ENCODE data around the gene OXSR1.

Gene OXSR1

GRCh38 chr3:38154625-38155255, 10.6 kb upstream of the OXSR1 start:
- no peaks in the 10 kb centered on the region for H3K4me1 ChIP-seq (ENCODE audit: control insufficient read depth in 2 of 2, insufficient read depth in 1 of 2, low read depth in 1 of 2, low read length in 2 of 2)
- no peak overlapping the region for H2BK120ac ChIP-seq (ENCODE audit: low read depth, low read length)
- H3K18ac ChIP-seq (ENCODE audit: low read length): no peak overlapping the region
- H3K9ac ChIP-seq (ENCODE audit: low read depth, low read length, poor library complexity): no peak overlapping the region
- H4K91ac ChIP-seq (ENCODE audit: low read depth, low read length, poor library complexity): no peak overlapping the region
- H3K9me3 ChIP-seq (replicated peaks in 1 of 2; ENCODE audit: control insufficient read depth in 2 of 2, insufficient read depth in 1 of 2, low read depth in 1 of 2, low read length in 2 of 2): no peaks in the 10 kb centered on the region
- H2BK15ac ChIP-seq (ENCODE audit: low read length): no peak overlapping the region
- H3K23ac ChIP-seq (ENCODE audit: low read depth, low read length, poor library complexity): no peak overlapping the region
- H2BK5ac ChIP-seq (ENCODE audit: low read length): no peak overlapping the region
- no peak overlapping the region for H4K8ac ChIP-seq (ENCODE audit: low read depth, low read length)
- H3K79me1 ChIP-seq (ENCODE audit: low read depth, low read length): no peaks in the 10 kb centered on the region
- H3K4me2 ChIP-seq (ENCODE audit: insufficient read depth, low read length, poor library complexity, severe bottlenecking): no peak overlapping the region
- H3K36me3 ChIP-seq (replicated peaks in 1 of 2; ENCODE audit: control insufficient read depth in 2 of 2, insufficient read depth in 2 of 2, low read length in 2 of 2): no peaks in the 10 kb centered on the region
- no peak overlapping the region for H3K14ac ChIP-seq (ENCODE audit: low read length)
- H3K27ac ChIP-seq (replicated peaks; ENCODE audit: low read length): no peak overlapping the region
- no peak overlapping the region for H2AFZ ChIP-seq (ENCODE audit: low read length)
- DNase-seq (ENCODE audit: low spot score): no peak
- H2BK12ac ChIP-seq (ENCODE audit: low read length): no peak overlapping the region
- no peak overlapping the region for H2AK5ac ChIP-seq (ENCODE audit: low read depth, low read length)
- no peak overlapping the region for H3K4ac ChIP-seq (ENCODE audit: low read length)
- H3K4me3 ChIP-seq (ENCODE audit: low read length in 2 of 2): no peak overlapping the region
- H3K27me3 ChIP-seq (ENCODE audit: control insufficient read depth in 3 of 3, insufficient read depth in 3 of 3, low read depth in 1 of 3, low read length in 3 of 3): no peaks in the 10 kb centered on the region
- WGBS, 2 donors (ENCODE audit: extremely low coverage in 2 of 2, insufficient read length in 2 of 2, insufficient replicate concordance in 1 of 2): no CpG with 5 or more reads among the region's 2 CpGs

GRCh38 chr3:38155825-38156224, 9.5 kb upstream of the OXSR1 start:
- Histone ChIP-seq H3K4me1 (ENCODE audit: control insufficient read depth in 2 of 2, insufficient read depth in 1 of 2, low read depth in 1 of 2, low read length in 2 of 2) (no peaks in the 10 kb centered on the region), H3K9me3 (replicated peaks in 1 of 2; ENCODE audit: control insufficient read depth in 2 of 2, insufficient read depth in 1 of 2, low read depth in 1 of 2, low read length in 2 of 2) (no peaks in the 10 kb centered on the region), H4K8ac (ENCODE audit: low read depth, low read length) (no peak overlapping the region), H3K23ac (ENCODE audit: low read depth, low read length, poor library complexity) (no peak overlapping the region), H4K91ac (ENCODE audit: low read depth, low read length, poor library complexity) (no peak overlapping the region), H2AFZ (ENCODE audit: low read length) (no peak overlapping the region), H3K18ac (ENCODE audit: low read length) (no peak overlapping the region), H3K79me1 (ENCODE audit: low read depth, low read length) (no peaks in the 10 kb centered on the region), H3K27me3 (ENCODE audit: control insufficient read depth in 3 of 3, insufficient read depth in 3 of 3, low read depth in 1 of 3, low read length in 3 of 3) (no peaks in the 10 kb centered on the region), H3K4ac (ENCODE audit: low read length) (no peak overlapping the region), H3K4me2 (ENCODE audit: insufficient read depth, low read length, poor library complexity, severe bottlenecking) (no peak overlapping the region), H2BK5ac (ENCODE audit: low read length) (no peak overlapping the region), H3K27ac (replicated peaks; ENCODE audit: low read length) (no peak overlapping the region), H2BK120ac (ENCODE audit: low read depth, low read length) (no peak overlapping the region), H3K14ac (ENCODE audit: low read length) (no peak overlapping the region), H2AK5ac (ENCODE audit: low read depth, low read length) (no peak overlapping the region), H3K4me3 (ENCODE audit: low read length in 2 of 2) (no peak overlapping the region), H3K36me3 (replicated peaks in 1 of 2; ENCODE audit: control insufficient read depth in 2 of 2, insufficient read depth in 2 of 2, low read length in 2 of 2) (no peaks in the 10 kb centered on the region), H2BK15ac (ENCODE audit: low read length) (no peak overlapping the region), H2BK12ac (ENCODE audit: low read length) (no peak overlapping the region), H3K9ac (ENCODE audit: low read depth, low read length, poor library complexity) (no peak overlapping the region)
- DNase-seq (ENCODE audit: low spot score): no peak
- no CpG with 5 or more reads among the region's 2 CpGs for WGBS, 2 donors (ENCODE audit: extremely low coverage in 2 of 2, insufficient read length in 2 of 2, insufficient replicate concordance in 1 of 2)

- Histone ChIP-seq H3K9me3 (replicated peaks in 1 of 2; ENCODE audit: control insufficient read depth in 2 of 2, insufficient read depth in 1 of 2, low read depth in 1 of 2, low read length in 2 of 2) (no peaks in the 10 kb centered on the region), H2BK120ac (ENCODE audit: low read depth, low read length) (no peak overlapping the region), H4K8ac (ENCODE audit: low read depth, low read length) (no peak overlapping the region), H3K4ac (ENCODE audit: low read length) (no peak overlapping the region), H3K23ac (ENCODE audit: low read depth, low read length, poor library complexity) (no peak overlapping the region), H2BK15ac (ENCODE audit: low read length) (no peak overlapping the region), H2BK5ac (ENCODE audit: low read length) (no peak overlapping the region), H3K14ac (ENCODE audit: low read length) (no peak overlapping the region), H3K27ac (replicated peaks; ENCODE audit: low read length) (no peak overlapping the region), H3K9ac (ENCODE audit: low read depth, low read length, poor library complexity) (no peak overlapping the region), H3K4me2 (ENCODE audit: insufficient read depth, low read length, poor library complexity, severe bottlenecking) (no peak overlapping the region), H3K18ac (ENCODE audit: low read length) (no peak overlapping the region), H3K79me1 (ENCODE audit: low read depth, low read length) (no peaks in the 10 kb centered on the region), H3K36me3 (replicated peaks in 1 of 2; ENCODE audit: control insufficient read depth in 2 of 2, insufficient read depth in 2 of 2, low read length in 2 of 2) (no peaks in the 10 kb centered on the region), H2AK5ac (ENCODE audit: low read depth, low read length) (no peak overlapping the region), H2BK12ac (ENCODE audit: low read length) (no peak overlapping the region), H3K27me3 (ENCODE audit: control insufficient read depth in 3 of 3, insufficient read depth in 3 of 3, low read depth in 1 of 3, low read length in 3 of 3) (no peaks in the 10 kb centered on the region), H3K4me1 (ENCODE audit: control insufficient read depth in 2 of 2, insufficient read depth in 1 of 2, low read depth in 1 of 2, low read length in 2 of 2) (no peaks in the 10 kb centered on the region), H4K91ac (ENCODE audit: low read depth, low read length, poor library complexity) (no peak overlapping the region), H2AFZ (ENCODE audit: low read length) (no peak overlapping the region), H3K4me3 (ENCODE audit: low read length in 2 of 2) (no peak overlapping the region)
- no peak for DNase-seq (ENCODE audit: low spot score)
- no CpG with 5 or more reads among the region's 2 CpGs for WGBS, 2 donors (ENCODE audit: extremely low coverage in 2 of 2, insufficient read length in 2 of 2, insufficient replicate concordance in 1 of 2)
Observed at GRCh38 chr3:38157117-38157516, 8.2 kb upstream of the OXSR1 start.

- Histone ChIP-seq H3K14ac (ENCODE audit: low read length) (no peak overlapping the region), H3K27me3 (ENCODE audit: control insufficient read depth in 3 of 3, insufficient read depth in 3 of 3, low read depth in 1 of 3, low read length in 3 of 3) (no peaks in the 10 kb centered on the region), H2BK5ac (ENCODE audit: low read length) (no peak overlapping the region), H2BK120ac (ENCODE audit: low read depth, low read length) (no peak overlapping the region), H3K4me1 (ENCODE audit: control insufficient read depth in 2 of 2, insufficient read depth in 1 of 2, low read depth in 1 of 2, low read length in 2 of 2) (no peaks in the 10 kb centered on the region), H2BK15ac (ENCODE audit: low read length) (no peak overlapping the region), H3K9ac (ENCODE audit: low read depth, low read length, poor library complexity) (no peak overlapping the region), H3K4me3 (ENCODE audit: low read length in 2 of 2) (no peak overlapping the region), H2BK12ac (ENCODE audit: low read length) (no peak overlapping the region), H3K4me2 (ENCODE audit: insufficient read depth, low read length, poor library complexity, severe bottlenecking) (no peak overlapping the region), H3K79me1 (ENCODE audit: low read depth, low read length) (no peaks in the 10 kb centered on the region), H4K91ac (ENCODE audit: low read depth, low read length, poor library complexity) (no peak overlapping the region), H2AFZ (ENCODE audit: low read length) (no peak overlapping the region), H2AK5ac (ENCODE audit: low read depth, low read length) (no peak overlapping the region), H3K27ac (replicated peaks; ENCODE audit: low read length) (no peak overlapping the region), H3K23ac (ENCODE audit: low read depth, low read length, poor library complexity) (no peak overlapping the region), H4K8ac (ENCODE audit: low read depth, low read length) (no peak overlapping the region), H3K18ac (ENCODE audit: low read length) (no peak overlapping the region), H3K4ac (ENCODE audit: low read length) (no peak overlapping the region), H3K36me3 (replicated peaks in 1 of 2; ENCODE audit: control insufficient read depth in 2 of 2, insufficient read depth in 2 of 2, low read length in 2 of 2) (no peaks in the 10 kb centered on the region), H3K9me3 (replicated peaks in 1 of 2; ENCODE audit: control insufficient read depth in 2 of 2, insufficient read depth in 1 of 2, low read depth in 1 of 2, low read length in 2 of 2) (no peaks in the 10 kb centered on the region)
- no CpG with 5 or more reads among the region's 3 CpGs for WGBS, 2 donors (ENCODE audit: extremely low coverage in 2 of 2, insufficient read length in 2 of 2, insufficient replicate concordance in 1 of 2)
- DNase-seq (ENCODE audit: low spot score): no peak
Observed at GRCh38 chr3:38157595-38157994, 7.7 kb upstream of the OXSR1 start.
